Cerebellar nuclear complex (tissue), 1 donor: ENCODE data around the gene PAPPA.

Experiments
- DNase-seq, 2 experiments: peaks; one replicate each; lab custom pipeline; 2025; lab: John Stamatoyannopoulos, UW

The PAPPA gene

GRCh38 chr9:116153765-116154333, at the start of gene PAPPA:
TSS of gene PAPPA (plus strand) at chr9:116153791. CDS start at chr9:116154173, 382 bp downstream.
- DNase-seq, result no peak

- no peak for DNase-seq
Observed at GRCh38 chr9:116103976-116104820, 49.4 kb upstream of the PAPPA start.

GRCh38 chr9:116112236-116112635, 41.4 kb upstream of the PAPPA start:
- no peak for DNase-seq

GRCh38 chr9:116115761-116116353, 37.7 kb upstream of the PAPPA start:
- no peak for DNase-seq

- no peak for DNase-seq
Observed at GRCh38 chr9:116116393-116116792, 37.2 kb upstream of the PAPPA start.

GRCh38 chr9:116123171-116123570, 30.4 kb upstream of the PAPPA start:
- DNase-seq, result no peak

- DNase-seq, result no peak
Observed at GRCh38 chr9:116124472-116125040, 29.0 kb upstream of the PAPPA start.

GRCh38 chr9:116133163-116133562, 20.4 kb upstream of the PAPPA start:
- no peak for DNase-seq

- no peak for DNase-seq
Observed at GRCh38 chr9:116134975-116135374, 18.6 kb upstream of the PAPPA start.

GRCh38 chr9:116137010-116137409, 16.6 kb upstream of the PAPPA start:
- no peak for DNase-seq

- no peak for DNase-seq
Observed at GRCh38 chr9:116137581-116137980, 16.0 kb upstream of the PAPPA start.

- DNase-seq, result no peak
Observed at GRCh38 chr9:116141864-116142561, 11.6 kb upstream of the PAPPA start.

GRCh38 chr9:116142706-116143492, 10.7 kb upstream of the PAPPA start:
- DNase-seq, result no peak

- DNase-seq, result no peak
Observed at GRCh38 chr9:116144038-116144437, 9.6 kb upstream of the PAPPA start.

GRCh38 chr9:116144555-116144954, 9.0 kb upstream of the PAPPA start:
- no peak for DNase-seq

GRCh38 chr9:116145036-116145435, 8.6 kb upstream of the PAPPA start:
- no peak for DNase-seq

GRCh38 chr9:116147821-116148220, 5.8 kb upstream of the PAPPA start:
- no peak for DNase-seq

- no peak for DNase-seq
Observed at GRCh38 chr9:116149844-116150243, 3.7 kb upstream of the PAPPA start.

GRCh38 chr9:116151199-116151598, 2.4 kb upstream of the PAPPA start:
- DNase-seq, result no peak

GRCh38 chr9:116151966-116152381, 1.6 kb upstream of the PAPPA start:
- no peak for DNase-seq

- DNase-seq, result no peak
Observed at GRCh38 chr9:116152390-116152789, 1.2 kb upstream of the PAPPA start.
